HFFc6 (cell line): Measurements from ENCODE around the gene ARHGEF17. TPM values are rescaled to one million over a fixed set of nuclear protein-coding genes. Genes with fewer than 3 reads are reported as not detected.
A peak's percentile ranks its signal among the peaks of the same experiment; 100 is the strongest.

Experiments used
- DNase-seq: peaks from one replicate; pipeline ENCODE4 v3.0.0-alpha.2; 2018
- H3K27ac Mint-ChIP-seq: 2 replicates; pipeline ENCODE4 v1.8.0; 2020; ENCODE audit warnings: mild to moderate bottlenecking, mixed read lengths
- H3K27me3 Mint-ChIP-seq: 2 replicates; pipeline ENCODE4 v1.8.0; 2021; ENCODE audit warnings: mild to moderate bottlenecking, moderate library complexity, mixed read lengths; ENCODE audit not compliant: insufficient read depth
- H3K36me3 Mint-ChIP-seq: 2 replicates; pipeline ENCODE4 v1.8.0; 2021; ENCODE audit warnings: low read depth, mixed read lengths
- H3K4me1 Mint-ChIP-seq: 2 replicates; pipeline ENCODE4 v1.8.0; 2020; ENCODE audit warnings: low read depth, mixed read lengths
- H3K4me3 Mint-ChIP-seq: 2 replicates; pipeline ENCODE4 v1.8.0; 2020; ENCODE audit warnings: mild to moderate bottlenecking, moderate library complexity, mixed read lengths
- H3K9me3 Mint-ChIP-seq: 2 replicates; pipeline ENCODE4 v1.8.0; 2020; ENCODE audit warnings: mild to moderate bottlenecking, mixed read lengths
- CTCF ChIP-seq: fragments of 200-600 bp; sonication (generic); IDR thresholded peaks from 2 replicates; pipeline ENCODE4 v1.5.0; 2021; ENCODE audit warnings: antibody characterized with exemption, mild to moderate bottlenecking
- total RNA-seq, 6 experiments: library from RNA; stranded (reverse); fragmentation: NEBNext Ultra II Directional; extraction: Animal tissue kit (Norgen Biotek cat#: 25700); gene quantifications; 2 replicates in 1 of 6; 3 replicates in 5 of 6; pipeline ENCODE4 v1.2.3, GENCODE V29; 2021

Gene ARHGEF17
- total RNA-seq, 6 experiments from 2014 or later, result 84.6 to 112 (median 92.1) TPM

- H3K4me3 Mint-ChIP-seq, result peak overlapping the region; percentile 38; the same call in 1 of the 2 replicates
- H3K9me3 Mint-ChIP-seq, result no peaks in the 10 kb centered on the region
- H3K4me1 Mint-ChIP-seq, result peaks cover 93% of the 10 kb centered on the region
- peak; percentile 75 for DNase-seq
- no peaks in the 10 kb centered on the region; the same call in 1 of the 2 replicates for H3K36me3 Mint-ChIP-seq
- TF ChIP-seq CTCF, result peak; percentile 99
- peaks cover 6% of the 10 kb centered on the region; the same call in 1 of the 2 replicates for H3K27me3 Mint-ChIP-seq
- H3K27ac Mint-ChIP-seq, result peak overlapping the region; percentile 89
Observed at GRCh38 chr11:73335204-73335923, 27.3 kb downstream of the ARHGEF17 start.

DNA sequence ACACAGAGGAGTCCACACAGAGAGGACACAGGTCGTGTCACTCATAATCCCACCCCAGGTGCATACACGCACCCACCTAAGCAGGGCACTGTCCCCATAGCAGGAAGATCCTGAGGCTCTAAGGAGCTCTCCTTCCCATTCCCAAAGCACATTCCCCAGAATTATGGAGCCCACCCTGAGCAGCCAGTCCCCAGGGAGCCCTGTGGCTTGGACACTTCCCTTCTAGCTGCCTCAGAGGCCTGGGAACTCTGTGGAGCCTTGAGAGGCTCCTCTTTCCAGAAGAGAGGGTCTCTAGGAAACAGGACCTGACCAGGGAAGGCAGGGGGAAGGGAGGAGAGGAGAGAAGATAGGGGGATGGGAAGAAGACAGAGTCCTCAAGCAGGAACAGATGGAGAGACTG lies 29.8 kb downstream of the ARHGEF17 start:
- Mint-ChIP-seq H3K27me3 (peaks cover 5% of the 10 kb centered on the region; the same call in 1 of the 2 replicates), H3K4me3 (no peak overlapping the region), H3K36me3 (peaks cover 6% of the 10 kb centered on the region; the same call in 1 of the 2 replicates), H3K9me3 (no peaks in the 10 kb centered on the region), H3K4me1 (peaks cover 88% of the 10 kb centered on the region), H3K27ac (peak overlapping the region; percentile 42)
- TF ChIP-seq CTCF, result no peak
- DNase-seq, result no peak

DNA sequence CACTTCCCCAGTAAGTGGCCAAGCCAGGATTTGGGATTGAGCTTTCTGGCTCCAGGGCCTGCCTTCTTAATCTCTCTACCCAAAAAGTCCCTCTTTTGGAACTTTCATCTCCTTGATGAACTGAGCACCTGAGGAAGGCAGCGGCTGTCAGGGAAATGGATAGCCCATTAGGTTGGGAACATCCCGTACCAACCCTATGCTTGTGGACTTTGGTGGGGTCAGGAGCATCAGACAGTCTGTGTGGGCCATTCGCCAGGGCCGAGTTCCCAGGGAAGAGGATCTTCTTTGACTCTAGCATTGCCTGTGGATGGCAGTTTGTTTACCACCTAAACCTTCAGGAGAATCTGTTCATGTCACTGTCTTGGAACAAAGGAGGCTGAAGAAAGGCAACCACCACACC lies 30.2 kb downstream of the ARHGEF17 start:
- no peak for TF ChIP-seq CTCF
- H3K27me3 Mint-ChIP-seq, result peaks cover 5% of the 10 kb centered on the region; the same call in 1 of the 2 replicates

DNA sequence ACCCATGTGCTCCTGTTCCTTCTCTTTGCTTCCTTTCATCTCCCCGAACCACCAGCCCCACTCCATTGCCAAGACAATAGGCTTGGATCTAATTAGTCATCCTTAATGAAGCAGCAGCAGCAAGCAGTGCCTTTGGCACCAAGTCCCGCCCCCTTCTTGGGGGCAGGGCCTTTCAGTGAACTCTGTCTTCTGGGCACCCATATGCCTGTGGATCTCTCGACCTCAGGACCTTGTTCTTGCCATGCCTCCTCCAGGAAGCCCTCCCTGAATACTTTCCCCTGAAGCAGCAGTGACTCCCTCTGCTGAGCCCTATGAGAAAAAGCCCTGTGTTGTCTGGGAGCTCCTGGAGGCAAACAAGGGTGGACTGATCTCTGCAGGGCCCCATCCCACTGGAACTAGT lies 32.1 kb downstream of the ARHGEF17 start:
- Mint-ChIP-seq H3K9me3 (no peaks in the 10 kb centered on the region), H3K4me3 (no peak overlapping the region; the same call in 1 of the 2 replicates), H3K36me3 (peaks cover 6% of the 10 kb centered on the region; the same call in 1 of the 2 replicates), H3K27ac (peak overlapping the region; percentile 82), H3K27me3 (peaks cover 10% of the 10 kb centered on the region), H3K4me1 (peaks cover 72% of the 10 kb centered on the region)
- DNase-seq, result no peak
- no peak for TF ChIP-seq CTCF

More for the DNA sequence above, 30.2 kb downstream of the ARHGEF17 start:
- H3K4me1 Mint-ChIP-seq, result peaks cover 84% of the 10 kb centered on the region
- DNase-seq, result no peak
- H3K9me3 Mint-ChIP-seq, result no peaks in the 10 kb centered on the region
- H3K27ac Mint-ChIP-seq, result 0 out of 2 replicates have a peak overlapping the region, but pooled peaks have one; percentile 35
- H3K4me3 Mint-ChIP-seq, result no peak overlapping the region
- H3K36me3 Mint-ChIP-seq, result peaks cover 6% of the 10 kb centered on the region; the same call in 1 of the 2 replicates

DNA sequence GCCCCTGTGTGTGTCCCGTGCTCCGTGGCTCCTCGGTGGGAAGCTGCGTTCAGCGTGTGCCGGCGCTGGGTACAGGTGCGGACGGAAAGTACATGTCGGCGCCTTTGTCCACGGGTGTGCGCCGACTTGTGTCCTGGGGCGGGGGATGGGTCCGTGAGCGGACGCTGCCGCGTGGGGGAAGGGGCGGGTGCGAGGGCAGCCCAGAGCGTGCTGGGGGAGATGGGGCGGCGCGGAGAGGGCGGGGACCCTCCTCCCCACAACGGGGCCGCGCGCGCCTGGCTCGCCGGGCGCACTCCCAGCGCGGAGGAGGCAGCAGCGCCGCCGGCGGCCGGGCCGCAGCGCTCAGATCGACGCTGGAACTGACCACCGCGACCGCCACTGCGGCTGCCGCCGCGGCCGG lies 34.6 kb downstream of the ARHGEF17 start:
- peaks cover 51% of the 10 kb centered on the region for H3K4me1 Mint-ChIP-seq
- H3K36me3 Mint-ChIP-seq, result peaks cover 6% of the 10 kb centered on the region; the same call in 1 of the 2 replicates
- no peaks in the 10 kb centered on the region for H3K9me3 Mint-ChIP-seq
- peaks cover 13% of the 10 kb centered on the region for H3K27me3 Mint-ChIP-seq
- DNase-seq, result no peak
- TF ChIP-seq CTCF, result no peak
- peak overlapping the region; percentile 32; the same call in 1 of the 2 replicates for H3K4me3 Mint-ChIP-seq
- peak overlapping the region; percentile 56 for H3K27ac Mint-ChIP-seq
